ENCODE results near the gene SCN2A.

Gene SCN2A

DNA sequence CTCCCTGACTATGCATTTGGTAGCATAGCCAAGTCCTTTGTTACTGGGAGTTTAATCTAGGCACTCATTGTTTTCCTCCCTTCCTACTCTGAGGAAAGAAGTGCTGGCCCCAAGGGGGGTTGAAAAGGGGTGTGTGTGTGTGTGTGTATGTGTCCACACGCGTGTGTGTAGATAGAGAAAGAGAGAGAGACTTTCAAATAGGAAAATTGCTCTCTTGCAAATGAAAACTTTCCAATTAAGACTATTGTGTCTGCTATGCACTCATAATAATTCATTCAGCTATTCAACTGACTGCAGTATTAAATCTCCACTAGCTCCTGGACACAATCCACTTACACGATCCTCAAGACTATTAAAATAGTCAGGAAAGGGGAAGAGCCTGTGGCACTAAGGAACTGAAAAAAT is 137.4 kb downstream of the SCN2A start:
- H3K27ac ChIP-seq (ENCODE audit: extremely low read depth, low read depth, low read length): no peak overlapping the region
- POLR2A ChIA-PET: no interaction called here
- H3K4me1 ChIP-seq (ENCODE audit: control insufficient read depth, insufficient read depth, low read length): peaks cover 3% of the 10 kb centered on the region; the same call in 1 of the 2 replicates
- H3K9me3 ChIP-seq (ENCODE audit: control insufficient read depth, insufficient read depth, low read depth, low read length): no peaks in the 10 kb centered on the region
- no peaks in the 10 kb centered on the region for H3K36me3 ChIP-seq (ENCODE audit: control insufficient read depth in 2 of 2, insufficient read depth in 1 of 2, low read length in 2 of 2)
- no peak overlapping the region for H3K4me3 ChIP-seq (ENCODE audit: low read depth, low read length)
- TF ChIP-seq, protein P1, sequence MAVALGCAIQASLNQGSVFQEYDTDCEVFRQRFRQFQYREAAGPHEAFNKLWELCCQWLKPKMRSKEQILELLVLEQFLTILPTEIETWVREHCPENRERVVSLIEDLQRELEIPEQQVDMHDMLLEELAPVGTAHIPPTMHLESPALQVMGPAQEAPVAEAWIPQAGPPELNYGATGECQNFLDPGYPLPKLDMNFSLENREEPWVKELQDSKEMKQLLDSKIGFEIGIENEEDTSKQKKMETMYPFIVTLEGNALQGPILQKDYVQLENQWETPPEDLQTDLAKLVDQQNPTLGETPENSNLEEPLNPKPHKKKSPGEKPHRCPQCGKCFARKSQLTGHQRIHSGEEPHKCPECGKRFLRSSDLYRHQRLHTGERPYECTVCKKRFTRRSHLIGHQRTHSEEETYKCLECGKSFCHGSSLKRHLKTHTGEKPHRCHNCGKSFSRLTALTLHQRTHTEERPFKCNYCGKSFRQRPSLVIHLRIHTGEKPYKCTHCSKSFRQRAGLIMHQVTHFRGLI (tag by site-specific recombination; IDR thresholded peaks at IDR 0.05): no peak
- TF ChIP-seq, protein P2, sequence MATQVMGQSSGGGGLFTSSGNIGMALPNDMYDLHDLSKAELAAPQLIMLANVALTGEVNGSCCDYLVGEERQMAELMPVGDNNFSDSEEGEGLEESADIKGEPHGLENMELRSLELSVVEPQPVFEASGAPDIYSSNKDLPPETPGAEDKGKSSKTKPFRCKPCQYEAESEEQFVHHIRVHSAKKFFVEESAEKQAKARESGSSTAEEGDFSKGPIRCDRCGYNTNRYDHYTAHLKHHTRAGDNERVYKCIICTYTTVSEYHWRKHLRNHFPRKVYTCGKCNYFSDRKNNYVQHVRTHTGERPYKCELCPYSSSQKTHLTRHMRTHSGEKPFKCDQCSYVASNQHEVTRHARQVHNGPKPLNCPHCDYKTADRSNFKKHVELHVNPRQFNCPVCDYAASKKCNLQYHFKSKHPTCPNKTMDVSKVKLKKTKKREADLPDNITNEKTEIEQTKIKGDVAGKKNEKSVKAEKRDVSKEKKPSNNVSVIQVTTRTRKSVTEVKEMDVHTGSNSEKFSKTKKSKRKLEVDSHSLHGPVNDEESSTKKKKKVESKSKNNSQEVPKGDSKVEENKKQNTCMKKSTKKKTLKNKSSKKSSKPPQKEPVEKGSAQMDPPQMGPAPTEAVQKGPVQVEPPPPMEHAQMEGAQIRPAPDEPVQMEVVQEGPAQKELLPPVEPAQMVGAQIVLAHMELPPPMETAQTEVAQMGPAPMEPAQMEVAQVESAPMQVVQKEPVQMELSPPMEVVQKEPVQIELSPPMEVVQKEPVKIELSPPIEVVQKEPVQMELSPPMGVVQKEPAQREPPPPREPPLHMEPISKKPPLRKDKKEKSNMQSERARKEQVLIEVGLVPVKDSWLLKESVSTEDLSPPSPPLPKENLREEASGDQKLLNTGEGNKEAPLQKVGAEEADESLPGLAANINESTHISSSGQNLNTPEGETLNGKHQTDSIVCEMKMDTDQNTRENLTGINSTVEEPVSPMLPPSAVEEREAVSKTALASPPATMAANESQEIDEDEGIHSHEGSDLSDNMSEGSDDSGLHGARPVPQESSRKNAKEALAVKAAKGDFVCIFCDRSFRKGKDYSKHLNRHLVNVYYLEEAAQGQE (tag by site-specific recombination; IDR thresholded peaks at IDR 0.05): no peak
- TF ChIP-seq ZBTB7A (tag by site-specific recombination; IDR thresholded peaks at IDR 0.05; ENCODE audit: low read depth) (no peak), SP7 (tag by site-specific recombination; IDR thresholded peaks at IDR 0.05) (no peak), ZNF114 (tag by site-specific recombination; IDR thresholded peaks at IDR 0.05) (no peak), SALL2 (tag by site-specific recombination; IDR thresholded peaks at IDR 0.05; ENCODE audit: borderline replicate concordance) (no peak), ZNF169 (tag by site-specific recombination; IDR thresholded peaks at IDR 0.05) (no peak), ZNF518A (tag by site-specific recombination; conservative IDR thresholded peaks at IDR 0.05; ENCODE audit: low read depth) (no peak), ZNF626 (tag by site-specific recombination; IDR thresholded peaks at IDR 0.05) (no peak), ZNF19 (tag by site-specific recombination; IDR thresholded peaks at IDR 0.05; ENCODE audit: low read depth) (no peak), SETDB1 (IDR thresholded peaks at IDR 0.05; ENCODE audit: insufficient read length, low read length) (no peak), ZNF777 (tag by site-specific recombination; IDR thresholded peaks at IDR 0.05; ENCODE audit: borderline replicate concordance) (no peak), GLIS2 (tag by site-specific recombination; IDR thresholded peaks at IDR 0.05) (no peak), ZNF426 (tag by site-specific recombination; IDR thresholded peaks at IDR 0.05) (no peak), ZSCAN18 (tag by site-specific recombination; IDR thresholded peaks at IDR 0.05) (no peak), ZNF146 (tag by site-specific recombination; IDR thresholded peaks at IDR 0.05) (no peak), ZNF132 (tag by site-specific recombination; IDR thresholded peaks at IDR 0.05; ENCODE audit: borderline replicate concordance) (no peak)
- CTCF ChIA-PET: interaction anchor here (0.7 to 1.2 kb wide), 2 partner anchors 25 to 88 kb away, joined by 3 to 5 read pairs; no protein-coding TSS in a partner anchor
